Activated CD8-positive, alpha-beta T cell treated with anti-CD3 and anti-CD28 coated beads, Interleukin-2, amount 10 ng/mL, durations not matched to agents 7 days and 5 days (primary cell): ENCODE results near the gene SGMS1. TPM values are rescaled to one million over a fixed set of nuclear protein-coding genes. Genes with fewer than 3 reads are reported as not detected.
"Not testable (repeated sequence)": the region's sequence is repeated elsewhere in the genome, so short reads cannot be mapped to it uniquely, and the experiment has no call there.

Source experiments
- ATAC-seq: fragments of 150-1000 bp; cut with Tn5 transposase; one replicate; pipeline ENCODE4 v1.10.0; 2021; ENCODE audit warnings: moderate library complexity
- CTCF ChIA-PET: fragments of 350-600 bp; sonication (Branson Sonifier 250); formaldehyde crosslinking; loops from one replicate; lab custom pipeline; 2021; ENCODE audit warnings: antibody characterized with exemption; lab: Charles Lee
- POLR2A ChIA-PET: fragments of 350-600 bp; sonication (Branson Sonifier 250); formaldehyde crosslinking; loops from one replicate; lab custom pipeline; 2021; ENCODE audit warnings: antibody characterized with exemption; lab: Charles Lee
- DNase-seq: peaks from one replicate; pipeline ENCODE4 v3.0.0-alpha.2; 2020
- H3K27ac Mint-ChIP-seq: one replicate; pipeline ENCODE4 v1.8.0; 2021; ENCODE audit warnings: mild to moderate bottlenecking, mixed read lengths
- H3K27me3 Mint-ChIP-seq: one replicate; pipeline ENCODE4 v1.8.0; 2021; ENCODE audit warnings: low read depth, mixed read lengths
- H3K36me3 Mint-ChIP-seq: one replicate; pipeline ENCODE4 v1.8.0; 2021; ENCODE audit warnings: low read depth, mixed read lengths
- H3K4me1 Mint-ChIP-seq: one replicate; pipeline ENCODE4 v1.8.0; 2021; ENCODE audit warnings: low read depth, mixed read lengths
- H3K4me3 Mint-ChIP-seq: one replicate; pipeline ENCODE4 v1.8.0; 2021; ENCODE audit warnings: mild to moderate bottlenecking, mixed read lengths
- H3K9me3 Mint-ChIP-seq: one replicate; pipeline ENCODE4 v1.8.0; 2022; ENCODE audit warnings: mixed read lengths; ENCODE audit not compliant: insufficient read depth
- total RNA-seq, 2 experiments: library from RNA; stranded (reverse); gene quantifications; one replicate each; pipeline ENCODE4 v1.2.3, GENCODE V29; 2021

Gene SGMS1
- 10 to 100 TPM; 14.2 to 16.4 TPM for total RNA-seq

DNA sequence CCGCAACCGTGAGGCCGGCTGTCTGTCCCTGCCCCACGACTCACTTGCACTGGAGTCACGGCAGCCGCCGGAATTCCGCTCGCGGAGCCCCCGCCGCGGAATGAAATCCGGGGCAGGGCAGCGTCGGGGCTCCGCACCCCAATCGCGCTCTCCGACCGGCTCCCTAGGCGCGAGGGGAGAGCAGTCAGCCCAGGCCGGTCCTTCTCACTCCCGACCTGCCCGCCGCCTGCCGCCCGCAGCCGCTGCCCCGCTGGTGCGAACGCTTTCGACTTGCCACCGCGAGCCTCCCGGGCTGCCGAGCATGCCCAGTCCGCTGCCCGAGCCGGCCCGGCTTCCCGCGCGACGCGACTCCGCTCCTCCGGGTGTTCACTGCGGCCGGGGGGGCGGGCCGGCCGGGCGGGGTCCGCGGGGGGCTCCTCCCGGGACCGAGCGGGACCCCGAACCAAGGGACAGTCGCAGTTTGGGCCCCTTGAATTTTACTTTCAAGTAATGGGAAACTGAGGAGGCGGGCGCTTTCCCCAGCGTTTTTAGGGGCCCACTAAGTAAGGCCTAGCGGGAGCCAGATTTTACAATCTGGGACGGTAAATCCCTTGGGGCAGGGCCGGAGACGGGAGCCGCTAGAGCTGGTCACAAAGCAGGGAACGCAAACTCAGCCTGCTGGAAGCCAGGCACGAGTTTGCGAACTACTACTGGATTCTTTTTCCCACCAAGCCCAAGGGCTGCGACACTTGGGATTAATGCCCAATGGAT is at the start of gene SGMS1:
SGMS1 (minus strand) TSS at position 294 of the 750 bp plus-strand sequence. CDS start 279,842 bp downstream, outside the sequence.
- Mint-ChIP-seq H3K27ac (peak within 1 kb of the TSS; percentile 97), H3K27me3 (no peaks in the 10 kb centered on the region), H3K36me3 (peaks cover 7% of the 10 kb centered on the region), H3K4me1 (peaks cover 47% of the 10 kb centered on the region), H3K4me3 (peak within 1 kb of the TSS; percentile 92), H3K9me3 (no peaks in the 10 kb centered on the region)
- ChIA-PET CTCF (interaction anchor here (0.7 to 3.5 kb wide), 5 partner anchors 13 to 203 kb away, joined by 3 to 17 read pairs (median 4); no protein-coding TSS in a partner anchor), POLR2A (interaction anchor here (1.1 to 1.9 kb wide), 4 partner anchors 85 to 206 kb away, joined by 3 to 8 read pairs (median 6); no protein-coding TSS in a partner anchor)
- ATAC-seq: peak; percentile 54
- peak; percentile 82 for DNase-seq

DNA sequence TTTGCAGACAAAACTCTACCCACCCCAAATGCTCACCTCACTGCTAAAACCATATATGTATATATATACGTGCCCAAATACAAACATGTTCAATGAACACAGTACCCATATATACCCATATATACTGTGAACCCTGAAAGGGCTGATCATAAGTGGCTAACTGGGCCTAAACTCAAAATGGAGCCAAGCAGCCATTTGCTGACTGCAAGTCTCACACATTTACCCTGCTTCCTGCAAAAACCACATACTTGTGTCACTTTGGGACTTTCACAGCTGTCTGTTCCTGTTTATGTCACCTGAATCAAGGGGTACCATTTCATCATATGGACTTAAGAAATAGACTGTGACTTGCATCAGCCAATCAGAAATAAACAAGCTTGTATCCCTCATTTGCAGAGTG is 48.4 kb upstream of the SGMS1 start:
- peak; percentile 65 for ATAC-seq
- DNase-seq: peak; percentile 53
- H3K4me1 Mint-ChIP-seq: peaks cover 23% of the 10 kb centered on the region
- H3K27me3 Mint-ChIP-seq, CTCF ChIA-PET, H3K4me3 Mint-ChIP-seq, POLR2A ChIA-PET, H3K9me3 Mint-ChIP-seq: not testable (repeated sequence)
- H3K27ac Mint-ChIP-seq: peak overlapping the region; percentile 87
- H3K36me3 Mint-ChIP-seq: peaks cover 22% of the 10 kb centered on the region

DNA sequence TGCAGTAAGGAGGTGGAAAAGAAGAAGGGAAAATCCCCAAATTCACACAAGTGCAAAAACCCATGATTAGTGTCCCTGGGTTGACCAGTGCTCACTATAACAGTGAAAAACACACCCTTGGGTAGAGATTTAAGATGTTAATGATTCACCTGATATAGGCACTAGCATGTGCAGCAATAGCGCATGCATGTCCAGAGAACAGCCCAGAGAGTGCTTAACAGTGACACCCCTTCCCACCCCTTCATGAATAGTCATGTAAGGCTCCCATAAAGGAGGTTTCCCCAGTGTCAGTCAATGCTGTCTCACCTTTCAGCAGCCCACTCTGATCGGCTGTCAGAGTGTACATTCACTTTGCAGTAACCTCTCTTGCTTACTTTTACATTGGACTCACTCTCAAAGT is 47.9 kb upstream of the SGMS1 start:
- POLR2A ChIA-PET: not testable (repeated sequence)

DNA sequence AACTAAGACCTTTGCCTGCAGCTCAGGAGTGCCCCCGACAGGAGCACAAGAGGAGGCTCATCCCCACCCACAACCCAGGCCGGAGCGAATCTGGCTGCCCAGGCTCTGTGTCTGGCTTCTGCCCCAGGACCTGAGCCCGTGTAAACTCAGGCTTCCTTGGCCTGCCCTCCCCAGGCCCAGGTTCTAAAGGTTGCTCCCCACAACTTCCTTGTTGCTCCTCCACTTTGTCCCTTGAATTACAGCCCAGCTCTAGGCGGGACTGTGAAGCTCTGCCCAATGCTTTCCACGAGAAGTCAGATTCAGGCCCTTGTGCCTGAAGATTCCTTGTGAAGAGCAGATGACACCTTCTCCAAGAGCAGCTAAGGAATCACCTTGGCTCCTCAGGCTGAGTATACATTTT is 46.2 kb upstream of the SGMS1 start:
- peaks cover 23% of the 10 kb centered on the region for H3K4me1 Mint-ChIP-seq
- CTCF ChIA-PET, POLR2A ChIA-PET, H3K9me3 Mint-ChIP-seq, DNase-seq, ATAC-seq, H3K27me3 Mint-ChIP-seq, H3K4me3 Mint-ChIP-seq: not testable (repeated sequence)
- peaks cover 22% of the 10 kb centered on the region for H3K36me3 Mint-ChIP-seq
- peak overlapping the region; percentile 47 for H3K27ac Mint-ChIP-seq

More for the DNA sequence above, 47.9 kb upstream of the SGMS1 start:
- H3K4me3 Mint-ChIP-seq, H3K27me3 Mint-ChIP-seq, DNase-seq, H3K9me3 Mint-ChIP-seq, ATAC-seq, CTCF ChIA-PET: not testable (repeated sequence)
- H3K36me3 Mint-ChIP-seq: peaks cover 22% of the 10 kb centered on the region
- peaks cover 23% of the 10 kb centered on the region for H3K4me1 Mint-ChIP-seq
- H3K27ac Mint-ChIP-seq: peak overlapping the region; percentile 87

DNA sequence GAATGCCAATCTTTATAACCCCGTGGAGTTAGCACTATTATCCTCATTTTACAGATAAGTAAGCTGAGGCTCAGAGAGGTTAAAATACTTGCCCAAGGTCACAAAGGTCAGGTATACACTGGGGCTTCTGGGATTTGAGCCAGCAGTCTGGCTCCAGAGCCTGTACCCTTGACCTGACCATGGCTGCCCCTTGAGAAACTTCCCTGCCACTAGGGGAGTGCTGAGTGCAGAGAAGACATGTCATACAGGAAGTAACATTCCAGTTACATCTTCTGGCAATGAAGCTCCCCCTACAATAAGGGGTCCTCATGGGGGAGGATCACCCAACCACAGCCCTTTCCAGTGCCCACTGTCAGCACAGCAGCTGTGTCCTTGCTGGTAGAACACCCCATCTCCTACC is 43.6 kb upstream of the SGMS1 start:
- H3K9me3 Mint-ChIP-seq, H3K27ac Mint-ChIP-seq, DNase-seq, H3K27me3 Mint-ChIP-seq, ATAC-seq, CTCF ChIA-PET, H3K4me3 Mint-ChIP-seq, POLR2A ChIA-PET: not testable (repeated sequence)
- Mint-ChIP-seq H3K36me3 (peaks cover 17% of the 10 kb centered on the region), H3K4me1 (peaks cover 14% of the 10 kb centered on the region)

DNA sequence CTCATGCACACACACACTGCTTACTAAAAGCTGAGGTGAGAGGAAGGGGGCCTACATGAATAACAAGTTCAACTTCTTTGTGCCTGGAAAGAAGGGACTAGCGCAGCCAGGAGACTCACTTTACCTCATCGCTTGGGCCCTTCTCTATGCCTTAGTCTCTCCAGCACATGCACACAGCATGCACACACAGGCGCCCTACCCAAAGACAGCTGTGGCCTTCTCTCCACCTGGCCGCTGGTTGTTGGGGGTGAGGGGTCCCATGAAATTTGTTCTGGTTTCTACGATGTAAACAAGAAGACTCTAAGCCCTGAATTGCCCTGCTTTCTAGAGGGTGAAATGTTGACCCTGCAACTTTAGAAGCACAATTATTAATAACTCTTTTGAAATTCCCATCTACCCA is 38.7 kb upstream of the SGMS1 start:
- H3K9me3 Mint-ChIP-seq, POLR2A ChIA-PET, H3K27me3 Mint-ChIP-seq, H3K36me3 Mint-ChIP-seq, DNase-seq, H3K27ac Mint-ChIP-seq, H3K4me1 Mint-ChIP-seq, CTCF ChIA-PET, H3K4me3 Mint-ChIP-seq, ATAC-seq: not testable (repeated sequence)

DNA sequence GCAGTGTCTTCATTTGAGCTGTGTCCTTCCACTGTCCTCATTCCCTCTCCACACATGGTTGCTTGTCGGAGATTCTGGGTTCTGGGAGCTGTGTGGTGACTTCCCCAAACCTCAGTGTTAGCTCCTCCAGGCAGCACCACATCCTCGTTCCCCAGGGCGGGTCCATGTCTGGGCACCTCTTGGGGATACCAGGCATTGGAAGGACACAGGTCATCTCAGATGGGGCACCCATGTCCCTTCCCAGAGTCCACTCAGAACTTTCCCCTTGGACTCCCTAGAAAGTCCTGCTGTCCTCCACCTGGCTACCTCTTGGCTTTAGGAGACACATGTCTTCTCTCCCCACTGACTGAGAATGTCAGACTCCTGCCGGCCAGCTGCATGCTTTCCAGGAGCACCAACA is 37.8 kb upstream of the SGMS1 start:
- H3K9me3 Mint-ChIP-seq, H3K4me1 Mint-ChIP-seq, POLR2A ChIA-PET, ATAC-seq, H3K27me3 Mint-ChIP-seq, H3K27ac Mint-ChIP-seq, H3K36me3 Mint-ChIP-seq, CTCF ChIA-PET, H3K4me3 Mint-ChIP-seq, DNase-seq: not testable (repeated sequence)

DNA sequence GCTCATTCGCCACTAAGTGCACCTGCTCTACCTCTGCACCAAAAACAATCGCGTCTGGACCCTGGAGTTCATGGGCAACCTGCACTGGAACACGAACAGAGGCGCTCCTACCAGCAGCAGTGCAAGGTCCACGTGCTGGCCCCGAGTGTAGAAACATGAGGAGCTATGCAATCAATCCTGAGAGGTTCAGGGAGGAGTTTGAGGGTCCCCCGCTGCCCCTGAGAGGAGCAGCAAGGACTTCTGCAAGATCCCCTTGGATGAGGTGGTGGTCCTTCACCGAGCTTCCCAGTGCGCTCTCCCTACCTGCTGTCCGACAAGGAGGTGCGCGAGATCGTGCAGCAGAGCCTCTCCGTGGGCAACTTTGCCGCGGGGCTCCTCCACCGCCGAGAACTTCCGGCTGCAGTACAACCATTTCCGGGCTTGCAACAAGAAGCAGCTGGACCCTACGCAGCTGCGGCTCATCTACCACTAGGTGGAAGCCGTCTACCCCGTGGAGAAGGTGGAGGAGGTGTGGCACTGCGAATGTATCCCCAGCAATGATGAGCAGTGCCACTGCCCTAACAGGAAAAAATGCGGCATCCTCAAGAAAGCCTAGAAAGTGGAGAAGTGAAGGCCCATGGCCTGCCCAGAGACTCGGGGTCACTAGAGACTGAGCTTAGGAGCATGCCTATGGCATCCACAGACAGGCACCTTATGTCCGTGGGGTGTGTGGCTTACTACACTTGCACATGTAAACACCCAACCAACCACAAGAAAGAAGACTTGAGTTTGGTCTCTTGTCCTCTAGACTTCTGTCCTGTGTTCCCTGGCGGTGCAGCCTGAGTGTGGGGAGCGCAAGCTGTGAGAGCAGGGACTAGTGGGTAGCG is 36.3 kb upstream of the SGMS1 start:
- ATAC-seq (peak; percentile 78), DNase-seq (peak; percentile 30)
- H3K36me3 Mint-ChIP-seq, H3K4me3 Mint-ChIP-seq, H3K27ac Mint-ChIP-seq, H3K27me3 Mint-ChIP-seq, H3K9me3 Mint-ChIP-seq, H3K4me1 Mint-ChIP-seq: not testable (repeated sequence)
- ChIA-PET CTCF (interaction anchor here (1.2 kb wide), 1 partner anchor 199 kb away, joined by 3 read pairs; no protein-coding TSS in a partner anchor), POLR2A (interaction anchor here (0.9 kb wide), 1 partner anchor 148 kb away, joined by 3 read pairs; no protein-coding TSS in a partner anchor)

DNA sequence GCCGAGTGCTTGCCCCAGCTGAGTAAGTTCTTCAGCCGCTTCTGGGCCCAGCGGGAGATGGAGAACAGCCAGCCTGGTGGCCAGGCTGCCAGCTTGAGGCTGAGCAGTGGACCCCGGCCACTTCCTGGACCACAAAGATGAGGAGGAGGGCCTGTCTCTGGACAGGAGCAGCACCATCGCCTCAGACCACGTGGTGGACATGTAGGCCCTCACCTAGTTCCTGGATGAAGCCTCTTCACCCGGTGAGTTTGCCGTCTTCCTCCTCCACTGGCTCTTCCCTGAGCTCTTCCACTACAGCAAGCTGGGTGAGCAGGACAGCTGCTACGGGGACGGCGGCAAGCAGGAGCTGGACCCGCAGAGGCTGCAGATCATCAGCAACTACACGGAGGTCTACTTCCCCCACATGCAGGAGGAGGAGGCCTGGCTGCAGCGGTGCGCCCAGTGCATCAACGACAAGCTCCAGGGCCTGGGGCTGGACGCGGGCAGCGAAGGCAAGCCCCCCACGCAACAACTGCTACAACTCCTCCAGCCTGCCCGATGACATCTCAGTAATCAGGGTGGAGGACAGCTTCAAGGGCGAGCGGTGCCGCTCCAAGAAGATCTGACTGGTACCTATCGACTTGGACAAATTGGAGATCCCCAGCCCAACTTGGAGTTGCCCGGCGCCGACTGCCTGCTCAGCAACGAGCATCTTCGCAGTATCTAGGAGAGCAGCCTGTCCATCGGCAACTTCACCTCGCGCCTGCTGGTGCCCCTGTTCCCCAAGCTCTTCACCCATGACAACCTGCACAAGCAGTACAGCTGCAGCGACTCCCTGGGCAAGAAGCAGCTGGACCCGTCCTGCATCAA is 35.5 kb upstream of the SGMS1 start:
- H3K4me1 Mint-ChIP-seq, H3K36me3 Mint-ChIP-seq, H3K27ac Mint-ChIP-seq, ATAC-seq, DNase-seq, H3K9me3 Mint-ChIP-seq, H3K4me3 Mint-ChIP-seq, H3K27me3 Mint-ChIP-seq: not testable (repeated sequence)
- POLR2A ChIA-PET: interaction anchor here (0.9 kb wide), 1 partner anchor 147 kb away, joined by 3 read pairs; no protein-coding TSS in a partner anchor
- CTCF ChIA-PET: interaction anchor here (1.2 kb wide), 1 partner anchor 198 kb away, joined by 3 read pairs; no protein-coding TSS in a partner anchor

DNA sequence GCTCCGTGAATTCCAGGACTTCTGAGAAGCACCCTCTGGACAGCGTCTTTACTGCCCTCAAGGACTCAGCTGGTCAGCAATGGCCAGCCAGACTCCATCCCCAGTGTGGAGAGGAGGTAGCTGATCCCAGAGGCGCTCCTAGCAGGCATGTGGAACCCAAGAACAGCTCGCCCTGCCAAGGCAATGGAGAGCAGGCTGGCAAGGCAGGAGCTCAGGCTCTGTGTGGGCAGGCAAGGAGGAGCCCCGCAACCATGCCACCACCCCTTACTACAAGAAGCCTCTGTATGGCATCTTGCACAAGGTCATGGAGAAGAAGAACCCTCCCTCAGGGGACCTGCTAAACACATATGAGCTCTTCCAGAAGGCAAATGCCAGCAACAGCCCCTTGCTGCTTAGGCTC is 34.4 kb upstream of the SGMS1 start:
- no peak overlapping the region for H3K4me3 Mint-ChIP-seq
- peaks cover 10% of the 10 kb centered on the region for H3K27me3 Mint-ChIP-seq
- no peak for ATAC-seq
- no peak overlapping the region for H3K27ac Mint-ChIP-seq
- no peaks in the 10 kb centered on the region for H3K9me3 Mint-ChIP-seq
- peaks cover 13% of the 10 kb centered on the region for H3K4me1 Mint-ChIP-seq
- ChIA-PET CTCF (no interaction called here), POLR2A (no interaction called here)
- H3K36me3 Mint-ChIP-seq: no peaks in the 10 kb centered on the region
- DNase-seq: no peak

DNA sequence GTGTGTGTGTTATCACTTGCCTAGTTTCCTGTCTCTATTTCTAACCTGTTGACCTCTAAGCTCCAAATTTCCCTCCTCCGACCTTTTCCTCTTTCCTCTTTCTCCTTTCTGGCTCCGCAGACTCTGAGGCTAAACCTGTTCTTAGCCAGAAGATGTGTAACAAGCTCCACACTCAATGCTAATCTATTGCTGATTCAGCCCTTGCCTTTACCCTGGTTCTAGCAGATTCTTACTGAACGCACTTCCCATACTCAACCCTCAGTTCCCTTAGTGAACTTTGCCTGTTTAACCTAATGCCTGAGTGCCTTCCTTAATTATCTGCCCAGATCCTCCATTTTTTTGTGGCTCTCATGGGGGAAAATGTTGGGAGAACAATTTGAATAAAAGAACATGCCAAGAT is 30.0 kb upstream of the SGMS1 start:
- no peaks in the 10 kb centered on the region for H3K9me3 Mint-ChIP-seq
- no peak overlapping the region for H3K4me3 Mint-ChIP-seq
- peaks cover 10% of the 10 kb centered on the region for H3K27me3 Mint-ChIP-seq
- no peak for ATAC-seq
- DNase-seq: no peak
- CTCF ChIA-PET: interaction anchor here (0.7 to 3.8 kb wide), 11 partner anchors 9 to 286 kb away, joined by 3 to 13 read pairs (median 4); no protein-coding TSS in a partner anchor
- no peak overlapping the region for H3K27ac Mint-ChIP-seq
- H3K36me3 Mint-ChIP-seq: no peaks in the 10 kb centered on the region
- POLR2A ChIA-PET: no interaction called here
- H3K4me1 Mint-ChIP-seq: peaks cover 17% of the 10 kb centered on the region
